A673 (cell line): ENCODE results near the gene ANKRD29. TPM values are rescaled to one million over a fixed set of nuclear protein-coding genes. Genes with fewer than 3 reads are reported as not detected.

Source experiments
- BruUV-seq: library from RNA; stranded (reverse); fragments of 400-500 nt; replicated peaks from 2 replicates; lab custom pipeline; 2021; lab: Mats Ljungman, UMichigan
- CTCF ChIA-PET: fragments of 300-600 bp; sonication (Branson Sonifier 250); formaldehyde crosslinking; loops from one replicate; lab custom pipeline; 2022; ENCODE audit warnings: antibody characterized with exemption; lab: Charles Lee
- POLR2A ChIA-PET: fragments of 300-600 bp; sonication (Branson Sonifier 250); formaldehyde crosslinking; loops from one replicate; lab custom pipeline; 2022; ENCODE audit warnings: antibody characterized with exemption; ENCODE audit not compliant: low non-redundant PET; lab: Charles Lee
- DNase-seq: peaks from one replicate; pipeline ENCODE4 v3.0.0-alpha.2; 2015; ENCODE audit warnings: low spot score
- H3K27ac ChIP-seq: fragments of 200-600 bp; sonication (generic); 2 replicates; pipeline ENCODE4 v1.5.1; 2016; ENCODE audit warnings: mixed run types, low read depth, mild to moderate bottlenecking, mixed read lengths, antibody characterized with exemption, low read length; ENCODE audit not compliant: poor library complexity, severe bottlenecking
- H3K27me3 ChIP-seq: fragments of 200-600 bp; sonication (generic); replicated peaks from 2 replicates; pipeline ENCODE4 v1.6.1; 2017; ENCODE audit warnings: mixed run types, low read depth, mild to moderate bottlenecking, mixed read lengths, antibody characterized with exemption, low read length; ENCODE audit not compliant: insufficient read depth, poor library complexity
- H3K36me3 ChIP-seq: fragments of 200-600 bp; sonication (generic); 2 replicates; pipeline ENCODE4 v1.6.1; 2016; ENCODE audit warnings: mixed run types, mild to moderate bottlenecking, mixed read lengths, antibody characterized with exemption, low read length; ENCODE audit not compliant: insufficient read depth, poor library complexity, severe bottlenecking
- H3K4me1 ChIP-seq: fragments of 200-600 bp; sonication (generic); 2 replicates; pipeline ENCODE4 v1.6.1; 2017; ENCODE audit warnings: mixed run types, mild to moderate bottlenecking, mixed read lengths, antibody characterized with exemption, low read length; ENCODE audit not compliant: insufficient read depth, poor library complexity, severe bottlenecking
- H3K4me3 ChIP-seq: fragments of 200-600 bp; sonication (generic); 2 replicates; pipeline ENCODE4 v1.5.1; 2016; ENCODE audit warnings: low read depth, mixed run types, mild to moderate bottlenecking, mixed read lengths, low read length; ENCODE audit not compliant: poor library complexity, severe bottlenecking
- H3K9me3 ChIP-seq: fragments of 200-600 bp; sonication (generic); 2 replicates; pipeline ENCODE4 v1.6.1; 2016; ENCODE audit warnings: mixed run types, low read depth, mild to moderate bottlenecking, mixed read lengths, antibody characterized with exemption, low read length; ENCODE audit not compliant: poor library complexity, severe bottlenecking
- CTCF ChIP-seq: fragments of 300-800, 200-600 bp; sonication (generic); conservative IDR thresholded peaks from 2 replicates; pipeline ENCODE4 v1.5.1; 2017; ENCODE audit warnings: low read depth, mild to moderate bottlenecking, antibody characterized with exemption, low read length, moderate library complexity, mixed read lengths
- EZH2 ChIP-seq: fragments of 200-600 bp; sonication (generic); IDR thresholded peaks from 2 replicates; pipeline ENCODE4 v1.6.1; 2017; ENCODE audit warnings: borderline replicate concordance, low read depth, mild to moderate bottlenecking, mixed read lengths, antibody characterized with exemption, low read length; ENCODE audit not compliant: poor library complexity, severe bottlenecking
- intact Hi-C: fragments of 100-400 bp; cut with micrococcal nuclease; formaldehyde crosslinking; loops from one replicate; pipeline ENCODE4 v1.10.0; 2022; ENCODE audit not compliant: unreplicated experiment
- total RNA-seq: library from RNA; stranded (reverse); gene quantifications from 2 replicates; pipeline ENCODE4 v1.2.3, GENCODE V29; 2021

The ANKRD29 gene
- total RNA-seq, 1 experiment from 2014 or later, result 2.6 TPM

DNA sequence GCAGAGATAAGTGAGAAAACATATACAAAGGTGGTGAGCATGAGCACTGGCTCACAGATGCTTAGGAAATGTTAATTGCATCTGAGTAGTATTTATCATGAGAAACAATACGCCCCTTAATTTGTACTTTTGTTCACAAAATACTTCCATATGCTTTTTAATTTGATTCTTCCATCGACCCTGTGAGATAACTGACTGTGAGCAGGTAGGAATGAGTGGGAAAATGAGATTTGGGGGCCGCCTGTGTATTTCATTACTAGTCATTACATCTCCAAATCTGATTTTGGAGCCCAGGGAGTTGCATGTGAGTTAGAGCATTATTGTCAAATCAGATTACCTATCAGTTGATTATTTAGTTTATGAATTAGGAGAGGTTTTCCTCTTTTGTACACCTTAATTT lies 39.7 kb downstream of the ANKRD29 start:
- no TSS peak for BruUV-seq
- H3K36me3 ChIP-seq, result no peaks in the 10 kb centered on the region
- H3K9me3 ChIP-seq, result no peaks in the 10 kb centered on the region
- H3K27ac ChIP-seq, result no peak overlapping the region
- H3K4me3 ChIP-seq, result no peak overlapping the region
- TF ChIP-seq CTCF, result no peak
- no peak for TF ChIP-seq EZH2
- ChIA-PET CTCF (interaction anchor here (1.6 to 3.2 kb wide), 2 partner anchors 80 to 296 kb away, joined by 3 to 31 read pairs; no protein-coding TSS in a partner anchor), POLR2A (no interaction called here)
- H3K27me3 ChIP-seq, result peaks cover 17% of the 10 kb centered on the region
- no peaks in the 10 kb centered on the region for H3K4me1 ChIP-seq
- DNase-seq, result no peak
- intact Hi-C loops, result loop anchor here (2.0 to 10.0 kb wide), 3 partner anchors 188 to 494 kb away; no protein-coding TSS in a partner anchor

DNA sequence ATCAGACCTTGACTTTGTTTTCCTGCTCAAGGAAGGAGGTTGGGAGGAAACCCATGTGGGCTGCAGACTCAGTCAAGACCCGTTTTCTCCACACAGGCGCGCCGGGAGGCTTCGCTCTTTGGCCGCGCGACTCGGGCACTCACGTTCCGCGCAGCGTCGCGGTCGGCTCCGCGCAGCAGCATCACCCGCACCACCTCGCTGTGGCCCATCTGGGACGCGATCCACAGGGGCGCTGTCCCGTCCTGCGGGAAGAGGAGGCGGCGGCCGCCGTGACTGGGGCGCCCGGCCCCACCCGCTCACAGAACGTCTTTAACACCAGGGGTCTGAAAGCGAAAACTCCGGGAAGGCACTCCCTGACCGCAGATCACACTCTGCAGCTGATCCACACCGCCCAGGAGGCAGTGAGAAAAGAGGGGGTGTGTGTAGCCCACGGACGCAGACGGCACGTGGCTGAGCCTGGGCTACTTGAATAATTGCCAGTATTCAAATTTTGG lies 43.3 kb downstream of the ANKRD29 start:
- H3K27ac ChIP-seq, result no peak overlapping the region
- no TSS peak for BruUV-seq
- no peaks in the 10 kb centered on the region for H3K36me3 ChIP-seq
- no peak for TF ChIP-seq CTCF
- TF ChIP-seq EZH2, result no peak
- DNase-seq, result no peak
- H3K4me1 ChIP-seq, result no peaks in the 10 kb centered on the region
- H3K27me3 ChIP-seq, result peaks cover 17% of the 10 kb centered on the region
- ChIA-PET CTCF (no interaction called here), POLR2A (interaction anchor here (0.7 kb wide), 1 partner anchor 346 kb away, joined by 22 read pairs; no protein-coding TSS in a partner anchor)
- H3K9me3 ChIP-seq, result no peaks in the 10 kb centered on the region
- peak overlapping the region; percentile 42 for H3K4me3 ChIP-seq
- intact Hi-C loops, result no loop called here

DNA sequence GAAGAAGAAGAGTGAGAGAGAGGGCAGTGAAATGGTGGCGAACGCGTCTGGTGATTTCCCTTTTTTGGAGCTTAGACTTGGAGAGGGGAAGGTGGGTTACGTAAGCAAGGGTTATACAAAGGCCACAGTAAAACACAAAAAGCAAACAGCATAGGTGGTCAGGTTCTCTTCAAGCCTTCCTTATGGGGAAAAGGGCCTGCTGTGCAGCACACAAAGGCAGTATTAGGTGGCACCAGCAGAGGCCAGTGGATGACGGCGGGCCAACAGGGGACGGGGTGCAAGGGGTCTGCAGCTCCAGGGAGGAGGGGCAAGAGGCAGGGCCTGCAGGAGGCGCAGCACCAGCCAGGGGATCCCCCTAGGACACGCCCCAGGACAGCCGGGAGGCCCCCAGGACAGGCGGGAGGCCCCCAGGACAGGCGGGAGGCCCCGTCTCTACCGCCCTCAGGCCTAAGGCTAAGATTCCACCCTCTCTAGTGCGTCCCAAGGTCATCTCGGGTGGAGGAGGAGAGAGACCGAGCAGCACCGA lies 43.8 kb downstream of the ANKRD29 start:
- CTCF ChIA-PET, result no interaction called here

More for the DNA sequence above, 43.8 kb downstream of the ANKRD29 start:
- no peaks in the 10 kb centered on the region for H3K9me3 ChIP-seq
- no peak for TF ChIP-seq CTCF
- no peak for TF ChIP-seq EZH2
- H3K27me3 ChIP-seq, result peaks cover 17% of the 10 kb centered on the region
- H3K36me3 ChIP-seq, result no peaks in the 10 kb centered on the region
- DNase-seq, result no peak
- H3K4me1 ChIP-seq, result no peaks in the 10 kb centered on the region
- BruUV-seq, result no TSS peak
- POLR2A ChIA-PET, result interaction anchor here (0.7 kb wide), 1 partner anchor 346 kb away, joined by 22 read pairs; no protein-coding TSS in a partner anchor
- intact Hi-C loops, result no loop called here
- H3K27ac ChIP-seq, result no peak overlapping the region
- peak overlapping the region; percentile 42 for H3K4me3 ChIP-seq
